HG03066 (cell line): Measurements from ENCODE around the gene LGI1.

Experiments used
- ATAC-seq: cut with Tn5 transposase; IDR thresholded peaks from one replicate; pipeline ENCODE4 v1.9.1; 2021; ENCODE audit warnings: low read depth; ENCODE audit not compliant: unreplicated experiment

LGI1 gene

DNA sequence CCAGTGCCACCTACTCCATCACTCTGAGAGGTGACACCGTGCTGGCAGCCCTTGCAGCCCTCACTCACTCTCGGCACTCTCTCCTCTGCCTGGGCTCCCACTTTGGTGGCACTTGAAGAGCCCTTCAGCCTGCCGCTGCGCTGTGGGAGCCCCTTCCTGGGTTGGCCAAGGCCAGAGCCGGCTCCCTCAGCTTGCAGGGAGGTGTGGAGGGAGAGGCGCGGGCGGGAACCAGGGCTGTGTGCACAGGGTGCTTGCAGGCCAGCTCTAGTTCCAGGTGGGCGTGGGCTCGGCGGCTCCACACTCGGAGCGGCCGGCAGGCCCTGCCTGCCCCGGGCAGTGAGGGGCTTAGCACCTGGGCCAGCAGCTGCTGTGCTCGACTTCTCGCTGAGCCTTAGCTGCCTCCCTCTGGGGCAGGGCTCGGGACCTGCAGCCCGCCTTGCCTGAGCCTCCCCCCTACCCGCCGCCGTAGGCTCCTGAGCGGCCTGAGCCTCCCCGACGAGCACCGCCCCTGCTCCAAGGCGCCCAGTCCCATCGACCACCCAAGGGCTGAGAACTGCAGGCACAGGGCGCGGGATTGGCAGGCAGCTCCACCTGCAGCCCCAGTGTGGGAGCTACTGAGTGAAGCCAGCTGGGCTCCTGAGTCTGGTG lies 87.4 kb downstream of the LGI1 start:
- no peak for ATAC-seq
